GM06990 (cell line): ENCODE results near the gene CYYR1.

Source experiments
- DNase-seq: peaks from one replicate; pipeline ENCODE4 v3.0.0-alpha.2; 2011; ENCODE audit not compliant: insufficient read length; ENCODE audit errors: extremely low read depth
- H3K27me3 ChIP-seq: replicated peaks from 2 replicates; pipeline ENCODE4 v1.6.0; 2011; ENCODE audit warnings: low read length; ENCODE audit not compliant: control insufficient read depth, insufficient read depth
- H3K36me3 ChIP-seq: 2 replicates; pipeline ENCODE4 v1.5.1; 2011; ENCODE audit warnings: low read length; ENCODE audit not compliant: control insufficient read depth, insufficient read depth
- H3K4me3 ChIP-seq: replicated peaks from 2 replicates; pipeline ENCODE4 v1.5.1; 2011; ENCODE audit warnings: low read depth, mild to moderate bottlenecking, control low read depth, low read length
- CTCF ChIP-seq: IDR thresholded peaks from 2 replicates; pipeline ENCODE4 v1.5.1; 2011; ENCODE audit warnings: low read length, control low read depth, mild to moderate bottlenecking, inconsistent platforms; ENCODE audit not compliant: insufficient read depth, poor library complexity, severe bottlenecking

Gene CYYR1

DNA sequence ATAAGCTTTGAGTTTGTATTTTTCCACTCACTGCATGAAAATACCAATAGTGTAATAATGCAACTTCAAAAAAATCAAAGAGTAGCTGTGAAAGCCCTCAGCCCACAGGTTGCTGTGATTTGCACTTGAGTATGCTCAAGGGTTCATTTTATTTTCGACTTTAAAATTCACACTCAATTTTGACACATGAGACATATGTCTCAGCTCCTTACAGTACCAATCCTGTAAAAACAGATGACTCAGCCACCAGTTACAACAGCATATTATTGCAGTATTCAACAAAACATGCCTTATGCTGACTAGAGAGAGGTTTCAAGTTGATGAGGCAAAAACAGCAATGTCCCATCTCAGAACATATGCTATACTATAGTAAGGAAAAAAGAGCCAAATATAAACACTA lies 66.1 kb downstream of the CYYR1 start:
- TF ChIP-seq CTCF: no peak
- DNase-seq: no peak
- no peak overlapping the region for H3K4me3 ChIP-seq
- no peaks in the 10 kb centered on the region for H3K36me3 ChIP-seq
- no peaks in the 10 kb centered on the region for H3K27me3 ChIP-seq

DNA sequence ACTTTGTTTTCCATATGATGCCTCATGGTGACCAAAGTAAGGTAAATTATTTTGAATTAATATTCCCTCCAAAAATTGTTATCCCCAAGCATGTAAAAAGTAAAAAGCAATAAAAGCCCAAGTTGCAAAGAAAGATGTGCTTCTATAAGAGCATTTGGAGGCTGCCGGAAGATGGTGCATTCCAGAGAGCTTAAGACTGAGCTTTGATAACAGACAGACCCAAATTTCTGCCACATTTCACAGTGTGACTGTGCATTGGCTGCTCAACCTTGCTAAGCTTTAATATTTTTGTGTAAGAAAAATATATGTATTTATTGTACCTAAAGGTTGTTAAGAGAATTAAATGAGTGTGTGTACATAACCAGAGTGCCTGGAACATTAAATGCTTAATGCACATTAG lies 67.9 kb downstream of the CYYR1 start:
- TF ChIP-seq CTCF: no peak
- Histone ChIP-seq H3K36me3 (no peaks in the 10 kb centered on the region), H3K27me3 (no peaks in the 10 kb centered on the region), H3K4me3 (no peak overlapping the region)
- no peak for DNase-seq

DNA sequence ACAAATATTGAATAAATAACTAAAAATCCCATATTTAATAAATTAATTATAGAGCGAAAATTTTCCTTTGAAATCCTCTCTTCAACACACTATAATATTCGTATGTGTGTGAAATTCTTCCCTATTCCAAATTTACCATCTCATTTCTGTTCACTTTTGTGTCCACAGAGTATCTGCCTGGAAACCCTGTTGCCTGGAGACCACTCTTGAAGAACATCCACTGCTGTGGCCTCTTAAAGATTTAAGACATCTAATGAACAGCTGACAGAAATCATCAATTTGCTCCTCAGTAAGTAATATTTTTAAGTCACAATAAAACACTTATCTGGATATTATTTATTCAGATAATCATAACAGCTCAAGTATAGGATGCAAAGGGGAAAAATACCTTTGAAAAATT lies 69.7 kb downstream of the CYYR1 start:
- no peak for DNase-seq
- no peaks in the 10 kb centered on the region for H3K27me3 ChIP-seq
- no peaks in the 10 kb centered on the region for H3K36me3 ChIP-seq
- TF ChIP-seq CTCF: no peak
- no peak overlapping the region for H3K4me3 ChIP-seq

DNA sequence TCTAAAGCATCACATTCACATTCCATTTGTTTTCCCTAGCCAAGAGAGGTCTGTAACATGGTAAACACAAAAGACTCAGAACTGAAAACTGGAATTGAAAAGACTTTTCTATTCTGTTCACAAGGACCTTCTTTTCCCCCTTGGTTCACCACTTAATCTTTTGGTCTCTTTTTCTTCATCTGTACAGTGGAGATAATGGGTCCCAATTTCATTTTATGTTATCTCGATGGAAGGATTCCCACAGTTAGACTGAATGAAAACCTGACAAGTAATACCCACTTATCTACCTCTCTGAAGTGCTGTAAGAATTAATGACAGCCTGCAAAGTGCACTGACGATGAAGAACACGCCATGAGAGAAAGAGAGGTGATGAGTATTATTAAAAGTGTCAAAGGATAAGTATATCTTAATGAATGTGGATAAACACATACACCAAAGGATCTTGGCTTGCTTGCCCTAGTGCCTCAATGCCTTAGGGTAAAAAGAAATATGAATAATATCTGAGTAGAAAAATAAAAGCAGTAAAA lies 71.5 kb downstream of the CYYR1 start:
- no peaks in the 10 kb centered on the region for H3K27me3 ChIP-seq
- H3K36me3 ChIP-seq: no peaks in the 10 kb centered on the region
- TF ChIP-seq CTCF: no peak
- H3K4me3 ChIP-seq: no peak overlapping the region
- no peak for DNase-seq

GRCh38 chr21:26499495-26499894 lies 73.6 kb downstream of the CYYR1 start:
- H3K36me3 ChIP-seq: no peaks in the 10 kb centered on the region
- H3K4me3 ChIP-seq: no peak overlapping the region
- no peak for DNase-seq
- H3K27me3 ChIP-seq: no peaks in the 10 kb centered on the region
- no peak for TF ChIP-seq CTCF

DNA sequence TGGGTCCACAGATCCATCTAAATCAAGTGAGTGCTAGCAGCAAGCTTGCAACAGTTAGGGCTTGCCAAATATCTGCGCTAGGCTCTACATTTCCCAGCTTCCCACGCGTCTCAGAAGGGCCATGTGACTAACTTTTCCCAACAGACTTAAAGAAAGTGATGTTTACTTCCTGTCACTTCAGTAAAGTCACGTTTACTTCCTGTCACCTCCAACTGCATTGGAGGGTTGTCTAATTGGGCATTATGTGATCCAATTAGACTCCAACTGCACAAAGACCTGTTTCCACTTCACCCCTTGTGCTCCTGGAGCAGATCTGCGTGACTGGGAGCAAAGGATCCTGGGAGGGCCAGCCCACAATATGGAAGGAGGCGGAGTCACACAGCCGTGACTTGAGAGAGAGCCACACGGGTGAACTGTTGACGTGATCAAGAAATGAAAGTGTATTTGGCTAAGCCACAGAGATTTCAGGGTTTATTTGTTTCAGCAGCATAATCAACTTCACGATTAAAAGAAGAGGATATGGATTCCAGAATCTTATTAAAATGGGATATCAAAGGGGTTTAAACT lies 77.7 kb downstream of the CYYR1 start:
- no peak for DNase-seq
- no peaks in the 10 kb centered on the region for H3K27me3 ChIP-seq
- no peak overlapping the region for H3K4me3 ChIP-seq
- no peaks in the 10 kb centered on the region for H3K36me3 ChIP-seq
- no peak for TF ChIP-seq CTCF
